ENCODE data around the gene PKD1.

The PKD1 gene

GRCh38 chr16:2135770-2136490 is at the start of gene PKD1:
Gene PKD1, minus strand, starts transcription at chr16:2135898. Its CDS starts 209 bp downstream, at chr16:2135689.
- H3K4me3 ChIP-seq (ENCODE audit: low read depth, low read length) = peak within 1 kb of the TSS; percentile 8

- no peak overlapping the region for H3K4me3 ChIP-seq (ENCODE audit: low read depth, low read length)
Measured at GRCh38 chr16:2184962-2185361, 49.3 kb upstream of the PKD1 start.

GRCh38 chr16:2184346-2184745 is 48.6 kb upstream of the PKD1 start:
- no peak overlapping the region for H3K4me3 ChIP-seq (ENCODE audit: low read depth, low read length)

GRCh38 chr16:2183671-2184070 is 48.0 kb upstream of the PKD1 start:
- H3K4me3 ChIP-seq (ENCODE audit: low read depth, low read length) = no peak overlapping the region

GRCh38 chr16:2181952-2182351 is 46.3 kb upstream of the PKD1 start:
- no peak overlapping the region for H3K4me3 ChIP-seq (ENCODE audit: low read depth, low read length)

GRCh38 chr16:2180962-2181923 is 45.5 kb upstream of the PKD1 start:
- H3K4me3 ChIP-seq (ENCODE audit: low read depth, low read length) = no peak overlapping the region

GRCh38 chr16:2180461-2180860 is 44.8 kb upstream of the PKD1 start:
- no peak overlapping the region for H3K4me3 ChIP-seq (ENCODE audit: low read depth, low read length)

- H3K4me3 ChIP-seq (ENCODE audit: low read depth, low read length) = no peak overlapping the region
Measured at GRCh38 chr16:2179576-2179975, 43.9 kb upstream of the PKD1 start.

- H3K4me3 ChIP-seq (ENCODE audit: low read depth, low read length) = no peak overlapping the region
Measured at GRCh38 chr16:2179107-2179501, 43.4 kb upstream of the PKD1 start.

- H3K4me3 ChIP-seq (ENCODE audit: low read depth, low read length) = no peak overlapping the region
Measured at GRCh38 chr16:2178321-2179106, 42.8 kb upstream of the PKD1 start.

- no peak overlapping the region for H3K4me3 ChIP-seq (ENCODE audit: low read depth, low read length)
Measured at GRCh38 chr16:2177561-2177960, 41.9 kb upstream of the PKD1 start.

GRCh38 chr16:2177101-2177500 is 41.4 kb upstream of the PKD1 start:
- no peak overlapping the region for H3K4me3 ChIP-seq (ENCODE audit: low read depth, low read length)

- H3K4me3 ChIP-seq (ENCODE audit: low read depth, low read length) = no peak overlapping the region
Measured at GRCh38 chr16:2176047-2176446, 40.3 kb upstream of the PKD1 start.

- H3K4me3 ChIP-seq (ENCODE audit: low read depth, low read length) = no peak overlapping the region
Measured at GRCh38 chr16:2175454-2175853, 39.8 kb upstream of the PKD1 start.

GRCh38 chr16:2174396-2175131 is 38.9 kb upstream of the PKD1 start:
- no peak overlapping the region for H3K4me3 ChIP-seq (ENCODE audit: low read depth, low read length)

- no peak overlapping the region for H3K4me3 ChIP-seq (ENCODE audit: low read depth, low read length)
Measured at GRCh38 chr16:2173916-2174315, 38.2 kb upstream of the PKD1 start.

- no peak overlapping the region for H3K4me3 ChIP-seq (ENCODE audit: low read depth, low read length)
Measured at GRCh38 chr16:2173366-2173765, 37.7 kb upstream of the PKD1 start.

- no peak overlapping the region for H3K4me3 ChIP-seq (ENCODE audit: low read depth, low read length)
Measured at GRCh38 chr16:2172688-2173335, 37.1 kb upstream of the PKD1 start.

- H3K4me3 ChIP-seq (ENCODE audit: low read depth, low read length) = no peak overlapping the region
Measured at GRCh38 chr16:2171601-2172178, 36.0 kb upstream of the PKD1 start.
